ENCODE measurements around the gene SOX18. TPM values are rescaled to one million over a fixed set of nuclear protein-coding genes. Genes with fewer than 3 reads are reported as not detected.

Gene SOX18
- total and polyA plus RNA-seq, 2 of the 13 experiments (the other 11 are each of a cell fraction or from before 2014, with no cell fraction given): 1.6 to 1.9 TPM

DNA sequence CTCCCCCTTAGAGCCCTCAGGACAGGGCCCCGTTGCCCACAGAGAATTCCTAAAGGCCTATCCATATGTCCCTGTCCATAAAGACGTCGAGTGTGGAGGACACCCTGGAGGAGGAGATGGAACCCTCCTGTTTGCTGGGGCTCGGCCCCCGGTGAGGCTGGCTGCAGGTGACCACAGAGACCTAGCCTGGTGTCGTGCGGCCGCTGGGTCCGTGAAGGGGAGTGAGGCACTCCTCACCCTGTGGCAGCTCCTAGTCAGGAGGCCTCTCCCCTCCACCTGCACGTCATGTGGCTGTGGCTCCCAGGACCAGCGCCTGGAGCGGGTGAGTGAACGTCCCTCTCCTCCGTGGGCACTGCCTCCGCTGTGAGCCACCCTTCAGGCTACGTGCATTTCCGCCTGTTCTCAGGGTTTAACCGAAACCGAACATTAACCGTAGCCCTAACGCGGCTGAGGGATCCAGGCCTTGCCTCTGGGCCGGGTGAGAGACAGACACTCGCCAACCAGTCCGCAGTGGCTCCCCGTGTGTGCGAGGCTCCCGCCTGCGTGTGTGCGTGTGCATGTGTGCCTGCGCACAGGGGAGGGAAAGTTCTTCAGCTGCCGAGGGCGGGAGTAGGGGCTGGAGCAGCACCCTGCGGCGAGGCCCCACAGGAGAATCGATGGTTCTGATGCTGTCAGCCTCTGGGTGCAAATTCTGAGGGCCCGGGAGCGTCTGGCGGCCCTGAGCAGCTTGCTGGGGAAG, 7.6 kb upstream of the SOX18 start (continued):
- TF ChIP-seq, protein P1, sequence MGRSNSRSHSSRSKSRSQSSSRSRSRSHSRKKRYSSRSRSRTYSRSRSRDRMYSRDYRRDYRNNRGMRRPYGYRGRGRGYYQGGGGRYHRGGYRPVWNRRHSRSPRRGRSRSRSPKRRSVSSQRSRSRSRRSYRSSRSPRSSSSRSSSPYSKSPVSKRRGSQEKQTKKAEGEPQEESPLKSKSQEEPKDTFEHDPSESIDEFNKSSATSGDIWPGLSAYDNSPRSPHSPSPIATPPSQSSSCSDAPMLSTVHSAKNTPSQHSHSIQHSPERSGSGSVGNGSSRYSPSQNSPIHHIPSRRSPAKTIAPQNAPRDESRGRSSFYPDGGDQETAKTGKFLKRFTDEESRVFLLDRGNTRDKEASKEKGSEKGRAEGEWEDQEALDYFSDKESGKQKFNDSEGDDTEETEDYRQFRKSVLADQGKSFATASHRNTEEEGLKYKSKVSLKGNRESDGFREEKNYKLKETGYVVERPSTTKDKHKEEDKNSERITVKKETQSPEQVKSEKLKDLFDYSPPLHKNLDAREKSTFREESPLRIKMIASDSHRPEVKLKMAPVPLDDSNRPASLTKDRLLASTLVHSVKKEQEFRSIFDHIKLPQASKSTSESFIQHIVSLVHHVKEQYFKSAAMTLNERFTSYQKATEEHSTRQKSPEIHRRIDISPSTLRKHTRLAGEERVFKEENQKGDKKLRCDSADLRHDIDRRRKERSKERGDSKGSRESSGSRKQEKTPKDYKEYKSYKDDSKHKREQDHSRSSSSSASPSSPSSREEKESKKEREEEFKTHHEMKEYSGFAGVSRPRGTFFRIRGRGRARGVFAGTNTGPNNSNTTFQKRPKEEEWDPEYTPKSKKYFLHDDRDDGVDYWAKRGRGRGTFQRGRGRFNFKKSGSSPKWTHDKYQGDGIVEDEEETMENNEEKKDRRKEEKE (IDR thresholded peaks at IDR 0.05): no peak
- TF ChIP-seq, protein P2, sequence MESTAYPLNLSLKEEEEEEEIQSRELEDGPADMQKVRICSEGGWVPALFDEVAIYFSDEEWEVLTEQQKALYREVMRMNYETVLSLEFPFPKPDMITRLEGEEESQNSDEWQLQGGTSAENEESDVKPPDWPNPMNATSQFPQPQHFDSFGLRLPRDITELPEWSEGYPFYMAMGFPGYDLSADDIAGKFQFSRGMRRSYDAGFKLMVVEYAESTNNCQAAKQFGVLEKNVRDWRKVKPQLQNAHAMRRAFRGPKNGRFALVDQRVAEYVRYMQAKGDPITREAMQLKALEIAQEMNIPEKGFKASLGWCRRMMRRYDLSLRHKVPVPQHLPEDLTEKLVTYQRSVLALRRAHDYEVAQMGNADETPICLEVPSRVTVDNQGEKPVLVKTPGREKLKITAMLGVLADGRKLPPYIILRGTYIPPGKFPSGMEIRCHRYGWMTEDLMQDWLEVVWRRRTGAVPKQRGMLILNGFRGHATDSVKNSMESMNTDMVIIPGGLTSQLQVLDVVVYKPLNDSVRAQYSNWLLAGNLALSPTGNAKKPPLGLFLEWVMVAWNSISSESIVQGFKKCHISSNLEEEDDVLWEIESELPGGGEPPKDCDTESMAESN (CRISPR knock-in tag; conservative IDR thresholded peaks at IDR 0.05): no peak
- TF ChIP-seq ZNF160 (CRISPR knock-in tag; IDR thresholded peaks at IDR 0.05): peak; percentile 45; the same call in 1 of the 2 replicates
- TF ChIP-seq, protein P3, sequence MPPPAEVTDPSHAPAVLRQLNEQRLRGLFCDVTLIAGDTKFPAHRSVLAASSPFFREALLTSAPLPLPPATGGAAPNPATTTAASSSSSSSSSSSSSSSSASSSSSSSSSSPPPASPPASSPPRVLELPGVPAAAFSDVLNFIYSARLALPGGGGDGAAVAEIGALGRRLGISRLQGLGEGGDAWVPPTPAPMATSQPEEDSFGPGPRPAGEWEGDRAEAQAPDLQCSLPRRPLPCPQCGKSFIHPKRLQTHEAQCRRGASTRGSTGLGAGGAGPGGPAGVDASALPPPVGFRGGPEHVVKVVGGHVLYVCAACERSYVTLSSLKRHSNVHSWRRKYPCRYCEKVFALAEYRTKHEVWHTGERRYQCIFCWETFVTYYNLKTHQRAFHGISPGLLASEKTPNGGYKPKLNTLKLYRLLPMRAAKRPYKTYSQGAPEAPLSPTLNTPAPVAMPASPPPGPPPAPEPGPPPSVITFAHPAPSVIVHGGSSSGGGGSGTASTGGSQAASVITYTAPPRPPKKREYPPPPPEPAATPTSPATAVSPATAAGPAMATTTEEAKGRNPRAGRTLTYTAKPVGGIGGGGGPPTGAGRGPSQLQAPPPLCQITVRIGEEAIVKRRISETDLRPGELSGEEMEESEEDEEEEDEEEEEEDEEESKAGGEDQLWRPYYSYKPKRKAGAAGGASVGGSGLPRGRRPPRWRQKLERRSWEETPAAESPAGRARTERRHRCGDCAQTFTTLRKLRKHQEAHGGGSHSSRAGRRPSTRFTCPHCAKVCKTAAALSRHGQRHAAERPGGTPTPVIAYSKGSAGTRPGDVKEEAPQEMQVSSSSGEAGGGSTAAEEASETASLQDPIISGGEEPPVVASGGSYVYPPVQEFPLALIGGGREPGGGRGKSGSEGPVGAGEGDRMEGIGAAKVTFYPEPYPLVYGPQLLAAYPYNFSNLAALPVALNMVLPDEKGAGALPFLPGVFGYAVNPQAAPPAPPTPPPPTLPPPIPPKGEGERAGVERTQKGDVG (CRISPR knock-in tag; IDR thresholded peaks at IDR 0.05; ENCODE audit: borderline replicate concordance): peak; percentile 100
- 0 out of 2 replicates have a peak, but pooled peaks have one; percentile 11 for TF ChIP-seq ZBTB42 (CRISPR knock-in tag; IDR thresholded peaks at IDR 0.05)
- TF ChIP-seq STAG1 (CRISPR knock-in tag; IDR thresholded peaks at IDR 0.05): no peak
- TF ChIP-seq BORCS8-MEF2B (CRISPR knock-in tag; IDR thresholded peaks at IDR 0.05): peak; percentile 82
- TF ChIP-seq, protein P4, sequence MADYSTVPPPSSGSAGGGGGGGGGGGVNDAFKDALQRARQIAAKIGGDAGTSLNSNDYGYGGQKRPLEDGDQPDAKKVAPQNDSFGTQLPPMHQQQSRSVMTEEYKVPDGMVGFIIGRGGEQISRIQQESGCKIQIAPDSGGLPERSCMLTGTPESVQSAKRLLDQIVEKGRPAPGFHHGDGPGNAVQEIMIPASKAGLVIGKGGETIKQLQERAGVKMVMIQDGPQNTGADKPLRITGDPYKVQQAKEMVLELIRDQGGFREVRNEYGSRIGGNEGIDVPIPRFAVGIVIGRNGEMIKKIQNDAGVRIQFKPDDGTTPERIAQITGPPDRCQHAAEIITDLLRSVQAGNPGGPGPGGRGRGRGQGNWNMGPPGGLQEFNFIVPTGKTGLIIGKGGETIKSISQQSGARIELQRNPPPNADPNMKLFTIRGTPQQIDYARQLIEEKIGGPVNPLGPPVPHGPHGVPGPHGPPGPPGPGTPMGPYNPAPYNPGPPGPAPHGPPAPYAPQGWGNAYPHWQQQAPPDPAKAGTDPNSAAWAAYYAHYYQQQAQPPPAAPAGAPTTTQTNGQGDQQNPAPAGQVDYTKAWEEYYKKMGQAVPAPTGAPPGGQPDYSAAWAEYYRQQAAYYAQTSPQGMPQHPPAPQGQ (CRISPR knock-in tag; IDR thresholded peaks at IDR 0.05; ENCODE audit: borderline replicate concordance): no peak
- TF ChIP-seq ZNF747 (CRISPR knock-in tag; IDR thresholded peaks at IDR 0.05; ENCODE audit: borderline replicate concordance): peak; percentile 74; the same call in 1 of the 2 replicates
- TF ChIP-seq MIXL1 (CRISPR knock-in tag; IDR thresholded peaks at IDR 0.05): no peak
- TF ChIP-seq, protein P5, sequence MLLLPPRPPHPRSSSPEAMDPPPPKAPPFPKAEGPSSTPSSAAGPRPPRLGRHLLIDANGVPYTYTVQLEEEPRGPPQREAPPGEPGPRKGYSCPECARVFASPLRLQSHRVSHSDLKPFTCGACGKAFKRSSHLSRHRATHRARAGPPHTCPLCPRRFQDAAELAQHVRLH (CRISPR knock-in tag; IDR thresholded peaks at IDR 0.05; ENCODE audit: borderline replicate concordance, low read depth): peak; percentile 11; the same call in 1 of the 2 replicates
- TF ChIP-seq, protein P6, sequence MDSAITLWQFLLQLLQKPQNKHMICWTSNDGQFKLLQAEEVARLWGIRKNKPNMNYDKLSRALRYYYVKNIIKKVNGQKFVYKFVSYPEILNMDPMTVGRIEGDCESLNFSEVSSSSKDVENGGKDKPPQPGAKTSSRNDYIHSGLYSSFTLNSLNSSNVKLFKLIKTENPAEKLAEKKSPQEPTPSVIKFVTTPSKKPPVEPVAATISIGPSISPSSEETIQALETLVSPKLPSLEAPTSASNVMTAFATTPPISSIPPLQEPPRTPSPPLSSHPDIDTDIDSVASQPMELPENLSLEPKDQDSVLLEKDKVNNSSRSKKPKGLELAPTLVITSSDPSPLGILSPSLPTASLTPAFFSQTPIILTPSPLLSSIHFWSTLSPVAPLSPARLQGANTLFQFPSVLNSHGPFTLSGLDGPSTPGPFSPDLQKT (CRISPR knock-in tag; IDR thresholded peaks at IDR 0.05; ENCODE audit: borderline replicate concordance): no peak
- no peak for TF ChIP-seq SATB2 (CRISPR knock-in tag; IDR thresholded peaks at IDR 0.05)
- peak; percentile 53; the same call in 1 of the 2 replicates for TF ChIP-seq PAWR (CRISPR knock-in tag; IDR thresholded peaks at IDR 0.05; ENCODE audit: borderline replicate concordance)
- TF ChIP-seq XRCC5 (optimal IDR thresholded peaks at IDR 0.05; ENCODE audit: low read length): no peak
- no peak for TF ChIP-seq KDM3A (CRISPR knock-in tag; IDR thresholded peaks at IDR 0.05; ENCODE audit: low read depth)
- TF ChIP-seq SIX4 (CRISPR knock-in tag; IDR thresholded peaks at IDR 0.05): no peak

All from HepG2 (cell line).